Fibroblast of skin of scalp (primary cell): ENCODE data around the gene SC5D.

ENCODE experiments used
- DNase-seq: peaks from one replicate; pipeline ENCODE4 v3.0.0-alpha.2; 2013

Gene SC5D

DNA sequence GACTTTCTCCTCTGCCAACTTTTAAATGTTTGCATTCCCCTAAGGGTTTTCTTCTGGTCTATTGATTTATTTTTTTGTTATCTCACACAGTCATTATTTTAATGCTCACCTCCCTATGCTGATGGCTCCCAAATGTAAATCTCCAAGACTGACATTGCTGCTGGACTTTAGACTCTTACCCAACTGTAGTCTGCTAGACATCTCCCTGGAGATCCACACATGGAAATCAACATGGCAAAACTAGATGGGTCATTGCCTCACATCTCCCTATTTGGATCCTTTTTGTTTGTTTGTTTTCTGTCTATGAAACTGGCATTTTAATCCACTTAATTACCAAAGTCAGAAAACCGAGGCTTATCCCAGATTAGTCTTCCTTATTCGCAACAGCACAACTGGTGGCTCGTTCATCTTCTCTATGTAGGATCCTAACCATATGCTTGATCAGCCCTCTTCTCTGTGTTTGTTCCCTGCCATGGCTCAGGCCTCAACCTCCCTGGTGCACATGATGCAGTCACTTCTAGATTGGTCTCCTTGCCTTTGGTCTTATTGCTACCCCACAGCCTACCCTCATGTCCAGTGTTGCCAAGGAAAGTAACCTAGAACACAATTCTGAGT, 37.3 kb downstream of the SC5D start:
- no peak for DNase-seq

DNA sequence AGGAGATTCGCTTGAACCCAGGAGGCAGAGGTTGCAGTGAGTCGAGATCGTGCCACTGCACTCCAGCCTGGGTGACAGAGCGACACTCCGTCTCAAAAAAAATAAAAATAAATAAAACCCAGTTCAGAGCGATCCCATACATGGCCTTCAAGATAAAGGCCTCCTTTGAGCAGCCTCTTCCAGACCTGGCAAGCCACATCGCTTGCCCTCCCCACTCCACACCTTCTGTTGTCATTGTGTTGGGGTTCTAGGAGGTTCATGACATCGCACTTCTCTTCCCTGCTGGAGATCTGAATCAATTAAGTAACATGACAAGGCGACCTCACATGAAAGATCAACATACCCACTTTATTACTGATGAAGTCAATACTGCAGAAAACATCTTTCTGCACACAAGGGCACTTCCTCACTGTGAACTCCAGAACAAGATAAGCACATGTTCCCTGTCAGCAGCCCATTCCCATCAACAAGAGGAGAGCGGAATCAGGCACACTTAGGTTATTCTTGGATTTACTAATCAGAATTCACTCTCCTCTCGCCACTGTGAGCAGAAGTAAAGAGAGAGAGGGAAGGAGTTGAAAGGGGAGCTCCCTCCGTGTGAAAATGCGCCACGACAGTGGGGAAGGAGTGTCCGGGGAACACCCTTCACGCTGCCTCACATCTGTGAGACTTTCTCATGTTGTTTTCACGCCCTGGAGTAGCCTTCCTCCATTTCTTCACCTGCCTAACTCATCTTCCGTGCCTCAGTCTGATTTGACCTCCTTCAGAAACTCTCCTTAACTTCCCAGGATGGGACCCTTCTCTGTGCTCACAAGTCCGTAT, 38.3 kb downstream of the SC5D start:
- DNase-seq: no peak

DNA sequence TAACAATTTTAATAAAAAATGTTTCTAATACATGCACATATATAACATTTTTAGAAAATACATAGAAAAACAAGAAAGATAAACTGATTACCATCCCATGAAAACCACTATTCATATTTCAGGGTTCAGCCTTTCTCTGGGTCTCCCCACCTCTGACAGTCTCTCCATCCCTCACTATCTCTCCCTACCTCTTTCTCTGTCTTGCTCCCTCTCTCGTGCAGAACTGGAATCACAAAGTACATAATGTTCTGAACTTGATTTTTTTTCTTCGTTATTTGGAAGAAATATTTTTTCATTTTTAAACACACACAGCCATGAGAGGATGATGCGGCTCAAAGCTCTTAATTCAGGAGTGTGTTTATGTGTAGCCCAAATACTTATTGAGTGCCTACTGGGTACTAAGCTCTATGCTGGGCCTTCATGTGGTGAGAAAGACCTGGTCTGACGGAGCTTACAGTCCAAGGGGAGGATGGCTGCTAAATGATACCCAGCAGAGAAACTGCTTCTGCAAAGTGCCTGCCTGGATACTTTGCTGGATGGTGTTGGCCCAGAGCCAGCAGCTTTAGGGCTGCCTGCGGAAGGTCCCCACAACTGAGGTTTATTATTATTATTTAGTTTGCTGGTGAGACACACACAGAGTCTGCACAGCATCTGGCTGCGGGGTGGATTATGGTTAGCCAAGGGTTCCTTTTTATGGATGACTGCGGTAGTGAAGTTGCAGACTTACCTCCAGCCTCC, 42.6 kb downstream of the SC5D start:
- DNase-seq: no peak

DNA sequence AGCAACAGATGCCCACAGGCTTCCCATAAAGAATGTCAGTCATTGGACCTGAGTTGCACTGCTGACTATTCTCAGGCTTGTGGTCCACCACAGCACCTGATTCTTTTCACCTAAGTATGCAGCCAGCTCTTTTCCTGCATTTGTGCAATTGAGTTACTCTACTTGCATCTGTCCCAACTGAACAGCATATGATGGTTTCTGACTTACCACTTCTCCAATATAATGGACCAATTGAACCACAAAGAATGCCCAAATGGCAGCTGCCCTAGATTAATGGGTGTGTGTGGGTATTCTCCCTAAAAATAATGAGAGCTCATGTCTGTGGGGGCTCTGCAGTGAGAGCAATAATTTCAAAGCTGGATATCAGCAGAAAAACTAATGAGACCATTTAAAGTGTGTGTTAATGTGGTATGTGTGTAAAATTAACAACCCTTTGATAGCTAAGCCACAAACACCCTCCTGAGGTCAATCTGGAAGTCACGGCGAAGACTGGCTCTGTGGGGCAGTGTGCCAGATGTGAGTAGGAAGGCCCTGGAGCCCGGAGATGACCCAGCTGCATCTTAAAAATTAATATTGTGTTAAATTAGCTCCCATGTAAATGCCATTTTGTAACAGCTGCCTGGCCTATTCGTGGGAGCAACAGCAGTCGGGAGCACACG, 43.8 kb downstream of the SC5D start:
- no peak for DNase-seq

DNA sequence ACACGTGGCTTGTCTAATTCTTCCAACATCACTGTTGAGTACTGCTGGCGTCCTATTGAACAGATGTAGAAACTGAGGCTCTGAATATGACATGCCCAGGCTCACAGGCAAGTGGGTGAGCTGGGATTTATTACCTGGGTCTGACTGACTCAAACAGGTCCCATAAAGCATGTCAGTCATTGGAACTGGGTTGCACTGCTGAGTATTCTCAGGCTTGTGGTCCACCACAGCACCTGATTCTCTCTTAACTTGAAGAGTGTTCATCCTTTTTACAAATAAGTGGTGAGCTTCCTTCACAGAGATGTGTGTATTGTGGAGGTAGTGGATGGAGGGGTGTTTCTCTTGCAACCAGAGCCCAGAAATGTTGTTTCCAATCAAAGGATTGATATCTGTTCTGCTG, 44.5 kb downstream of the SC5D start:
- DNase-seq: no peak

DNA sequence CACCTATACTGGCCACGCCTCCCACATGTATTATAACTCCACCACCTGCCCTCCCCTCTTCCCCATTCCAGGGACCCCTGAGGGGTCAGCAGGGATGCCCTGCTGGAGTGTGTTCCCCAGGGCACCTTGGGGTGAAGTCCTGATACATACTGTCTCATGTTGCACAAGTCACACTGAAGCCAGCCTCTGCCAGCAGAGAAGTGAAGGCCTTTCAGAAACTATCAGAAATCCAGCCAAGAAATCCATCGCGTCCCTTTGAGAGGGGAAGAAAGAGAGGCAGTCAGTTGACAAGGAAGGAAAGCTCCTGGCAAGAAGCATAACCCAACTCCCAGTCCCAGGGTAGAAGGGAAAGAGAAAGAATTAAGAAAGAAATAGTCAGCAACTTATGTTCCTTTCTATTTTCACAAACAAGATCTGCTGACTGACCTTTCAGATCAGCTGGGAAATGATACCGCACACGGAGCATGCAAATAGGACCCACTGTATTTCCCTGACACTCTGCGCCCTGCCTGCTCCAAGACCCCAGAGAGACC, 45.2 kb downstream of the SC5D start:
- no peak for DNase-seq

DNA sequence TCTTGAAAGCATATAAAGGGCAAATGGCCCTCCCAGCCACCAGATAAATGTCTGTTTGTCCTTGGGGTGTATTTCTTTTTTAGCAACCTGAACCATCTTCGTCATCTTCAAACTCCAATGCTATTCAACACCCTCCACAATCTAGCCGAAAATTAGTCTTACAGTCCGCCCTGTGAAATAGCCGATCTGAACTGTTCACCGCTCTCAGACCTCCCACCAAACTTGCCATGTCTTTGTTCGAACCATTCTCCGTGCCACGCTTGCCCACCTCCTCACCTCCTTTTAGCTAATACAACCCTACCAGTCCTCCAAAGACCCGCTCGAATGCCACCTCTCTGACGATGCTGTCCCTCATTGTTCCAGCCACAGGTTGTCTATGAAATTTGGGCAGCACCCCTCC, 46.0 kb downstream of the SC5D start:
- DNase-seq: no peak

DNA sequence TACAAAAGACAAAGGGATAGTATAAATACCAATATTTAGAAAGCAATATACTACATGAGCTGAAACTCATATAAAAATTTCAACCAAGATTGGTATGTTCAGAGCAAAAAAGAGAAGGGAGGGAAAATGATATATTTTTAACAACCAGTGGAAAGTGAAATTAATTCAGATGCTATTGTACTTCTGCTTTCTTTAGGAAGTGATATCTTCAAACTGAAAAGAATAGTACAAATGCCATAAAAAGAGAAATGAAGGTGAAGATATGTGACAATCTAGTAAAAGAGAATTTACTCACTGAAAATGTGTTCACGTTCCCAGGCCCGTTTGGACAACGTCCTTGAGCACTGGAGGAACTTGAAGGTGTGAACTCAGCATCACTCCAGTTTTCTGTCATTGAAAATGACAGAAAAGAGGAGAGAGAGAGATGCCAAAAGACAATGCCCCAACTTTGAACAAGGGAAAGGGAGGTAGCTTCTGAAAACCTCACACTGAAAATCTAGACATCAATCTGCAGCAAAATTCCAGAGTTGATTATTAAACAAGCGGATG, 47.5 kb downstream of the SC5D start:
- no peak for DNase-seq

DNA sequence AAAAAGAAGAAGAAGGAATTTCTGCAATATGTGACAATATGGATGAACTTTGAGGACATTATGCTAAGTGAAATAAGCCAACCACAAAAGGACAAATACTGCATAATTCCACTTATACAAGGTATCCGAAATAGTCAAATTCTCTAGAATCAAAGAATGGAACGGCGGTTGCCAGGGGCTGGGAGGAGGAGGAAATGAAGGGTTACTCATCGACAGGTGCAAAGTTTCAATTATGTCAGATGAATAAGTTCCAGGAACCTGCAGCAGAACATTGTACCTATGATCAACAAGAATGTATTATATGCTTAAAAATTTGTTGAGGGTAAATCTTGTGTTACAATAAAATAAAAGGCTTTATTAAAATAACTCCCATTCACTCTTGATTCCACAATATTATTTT, 49.0 kb downstream of the SC5D start:
- no peak for DNase-seq

DNA sequence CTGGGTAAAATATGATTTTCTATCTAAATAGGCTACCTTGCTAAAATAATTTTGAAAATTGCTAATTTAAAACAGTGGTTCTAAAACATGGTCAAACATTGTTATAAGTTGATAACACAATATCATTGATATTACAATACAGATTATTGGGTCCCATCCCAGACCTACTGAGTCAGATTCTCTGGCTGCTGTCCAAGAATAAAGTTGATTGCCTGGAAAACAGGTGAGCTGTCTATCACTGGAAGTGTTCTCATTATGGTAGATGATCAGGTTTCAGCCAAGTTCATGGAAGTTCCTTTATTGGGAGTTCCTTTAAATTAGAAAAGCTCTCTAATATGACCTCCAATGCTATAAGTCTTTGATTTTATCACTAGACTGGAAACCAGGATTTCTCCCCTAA, 52.3 kb downstream of the SC5D start:
- no peak for DNase-seq

DNA sequence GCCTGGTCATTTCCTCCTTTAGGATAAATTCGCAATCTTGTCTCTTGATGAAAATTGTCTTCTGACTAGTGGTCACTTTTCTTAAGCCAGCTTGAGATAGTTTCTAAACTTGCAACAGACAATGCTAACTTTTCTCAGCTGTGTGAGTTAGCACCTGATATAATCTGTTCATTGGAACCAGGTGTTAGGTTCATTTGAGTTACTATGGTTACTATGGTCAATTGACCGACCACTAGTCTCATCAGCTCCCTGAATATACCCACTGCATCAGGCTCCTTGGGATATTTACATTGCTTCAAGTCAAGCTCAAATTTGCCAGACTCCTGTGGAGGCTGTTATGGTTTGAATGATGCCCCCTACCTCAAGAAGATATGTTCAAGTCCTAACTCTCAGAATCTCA, 54.5 kb downstream of the SC5D start:
- no peak for DNase-seq

DNA sequence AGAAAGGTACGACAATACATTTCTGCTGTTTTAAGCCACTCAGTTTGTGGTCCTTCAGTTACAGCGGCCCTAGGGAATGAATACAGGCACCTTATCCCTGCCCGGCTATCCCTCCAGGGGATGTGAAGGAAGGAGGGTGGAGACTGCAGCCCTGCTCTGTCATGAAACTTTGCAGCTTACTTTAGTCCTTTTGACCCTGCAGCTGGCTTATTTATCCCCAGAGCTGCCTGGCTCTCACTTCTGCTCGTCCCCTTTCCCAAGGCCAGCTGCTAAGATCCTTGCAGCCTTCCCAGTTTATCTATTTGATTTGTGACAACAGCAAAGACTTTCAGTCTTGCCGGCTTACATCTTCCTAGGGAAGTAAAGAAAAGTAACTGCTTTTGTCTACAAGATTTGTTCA, 55.2 kb downstream of the SC5D start:
- no peak for DNase-seq

DNA sequence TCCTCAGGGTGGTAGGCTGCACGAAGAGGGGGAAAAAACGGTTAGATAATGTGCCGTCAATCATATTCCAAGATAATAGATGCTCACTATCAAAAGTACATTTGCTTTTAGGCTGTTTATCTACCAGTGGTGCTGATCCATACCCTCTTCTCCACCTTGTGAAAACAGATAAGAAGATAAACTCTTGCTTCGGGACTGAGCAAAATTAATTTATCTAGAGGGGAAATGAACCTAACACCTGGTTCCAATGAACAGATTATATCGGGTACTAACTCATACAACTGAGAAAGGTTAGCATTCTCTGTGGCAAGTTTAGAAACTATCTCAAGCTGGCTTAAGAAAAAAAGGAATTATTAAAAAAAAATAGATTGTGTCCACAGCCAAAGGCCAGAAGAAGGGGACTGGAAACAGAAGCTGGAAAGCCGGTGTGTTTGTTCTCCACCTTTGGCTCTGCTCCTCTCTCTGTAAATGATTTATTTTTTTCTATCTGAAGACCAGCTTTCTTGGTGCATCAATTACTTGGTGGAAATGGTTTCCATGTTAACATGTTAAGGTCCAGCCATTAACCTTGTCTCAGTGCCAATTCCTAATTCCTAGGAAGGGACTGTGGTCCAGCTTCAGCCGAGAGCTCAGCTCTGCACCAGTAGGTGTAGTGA, 55.8 kb downstream of the SC5D start:
- DNase-seq: no peak

DNA sequence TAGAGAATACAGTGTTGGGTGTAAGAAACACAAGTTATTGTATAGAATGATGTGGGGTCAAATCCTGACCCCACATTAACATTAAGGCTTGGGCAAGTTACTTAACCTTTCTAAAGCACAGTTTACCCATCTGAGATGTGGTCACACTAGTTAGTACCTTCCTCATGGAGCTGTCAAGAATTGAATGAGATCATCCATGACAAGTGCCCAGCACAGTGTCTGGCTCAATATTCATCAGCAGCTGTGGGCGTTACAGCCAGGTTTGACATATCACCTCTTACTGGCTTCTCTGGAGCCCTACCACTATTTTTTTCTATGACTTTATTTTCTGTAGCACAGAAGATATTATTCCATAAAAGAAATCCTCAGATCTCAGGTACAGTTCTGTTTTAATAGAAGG, 57.2 kb downstream of the SC5D start:
- DNase-seq: no peak

DNA sequence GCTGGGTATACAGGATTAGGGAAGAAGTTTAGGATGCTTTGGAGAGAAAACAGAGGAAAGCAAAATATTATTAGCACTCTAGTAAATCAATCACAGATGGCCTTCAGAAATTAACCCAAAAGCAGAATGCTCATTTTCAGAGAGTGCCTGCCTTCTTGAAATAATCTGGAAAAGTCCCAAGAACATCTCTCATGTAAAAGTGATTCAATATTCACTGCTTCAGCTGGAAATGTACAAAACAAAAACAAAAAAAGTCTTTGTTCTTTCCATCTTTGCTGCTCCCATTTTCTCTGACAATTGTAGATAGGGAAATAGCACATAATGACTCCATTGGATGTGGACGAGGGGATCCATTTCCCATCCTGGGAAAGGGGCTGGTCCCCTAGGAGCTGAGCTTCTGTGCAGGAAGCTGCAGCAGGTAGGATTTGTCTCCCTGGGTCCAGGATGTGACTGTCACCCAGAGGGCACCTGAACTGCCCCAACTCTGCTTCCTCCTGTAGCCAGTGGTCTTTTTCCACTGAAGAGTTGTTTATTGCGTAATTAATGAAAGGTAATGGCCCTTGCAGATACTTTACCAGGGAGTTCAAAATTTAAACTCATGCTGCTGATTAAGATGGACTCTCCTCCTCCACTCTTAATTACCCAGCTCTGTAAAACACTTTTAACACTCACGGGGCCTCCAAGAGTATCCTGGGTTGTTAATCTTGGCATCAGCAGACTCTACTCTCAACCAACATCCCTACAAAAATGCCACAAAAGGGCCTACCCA, 57.9 kb downstream of the SC5D start:
- DNase-seq: no peak

DNA sequence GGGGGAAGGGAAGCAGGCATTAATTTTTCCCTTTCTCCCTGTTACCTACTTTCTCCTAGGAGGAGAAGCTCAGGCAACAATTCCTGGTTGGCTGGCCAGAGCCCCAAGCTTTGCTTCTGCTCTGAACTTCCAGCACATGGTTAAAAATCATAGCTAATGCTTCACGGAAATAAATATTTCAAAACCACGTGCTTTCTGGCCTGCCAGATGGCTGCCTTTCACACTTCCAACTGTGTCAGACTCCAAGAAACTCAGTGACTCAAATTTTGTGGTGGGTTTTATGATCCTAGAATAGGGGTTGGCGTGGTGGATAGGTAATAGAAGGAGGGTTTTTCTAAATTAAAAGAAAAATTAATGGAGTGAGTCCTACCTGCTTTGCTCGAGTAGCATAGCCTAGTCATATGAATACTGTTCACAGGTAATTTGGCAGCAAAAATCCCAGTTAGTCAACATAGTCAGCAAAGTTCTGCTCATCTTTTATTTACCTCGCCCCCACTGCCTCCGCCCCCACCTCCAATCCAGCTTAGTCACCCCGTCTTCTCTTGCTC, 58.6 kb downstream of the SC5D start:
- no peak for DNase-seq

DNA sequence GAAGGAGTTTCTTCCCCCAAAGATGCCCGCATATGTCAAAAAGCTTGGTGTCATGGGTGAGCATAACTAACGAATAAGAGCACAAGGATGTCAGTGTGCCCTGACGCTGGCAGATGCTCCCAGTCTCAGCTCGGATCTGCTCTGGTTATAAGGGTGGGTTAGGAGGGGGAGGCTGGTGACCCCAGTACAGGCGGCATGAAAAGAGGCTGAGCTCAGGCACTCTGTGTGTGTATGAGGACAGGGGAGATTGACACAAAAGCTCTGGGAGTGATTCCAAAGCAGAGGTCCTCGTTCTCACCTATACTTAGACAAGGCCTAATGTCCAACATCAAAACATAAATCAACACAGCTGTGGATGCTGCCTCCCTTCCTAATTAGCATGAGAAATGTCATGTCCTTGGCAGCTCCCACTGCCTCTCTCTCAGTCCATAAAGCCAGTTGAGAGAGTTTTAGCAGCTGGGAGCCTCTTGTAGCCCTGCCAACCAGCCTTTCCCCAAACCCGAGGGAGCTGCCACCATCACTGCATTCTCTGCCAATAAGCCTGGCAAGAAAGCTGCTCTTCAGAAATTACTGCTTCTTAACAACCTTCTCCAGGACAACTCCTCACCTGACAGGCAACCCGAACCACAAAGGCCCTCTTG, 59.8 kb downstream of the SC5D start:
- DNase-seq: no peak

DNA sequence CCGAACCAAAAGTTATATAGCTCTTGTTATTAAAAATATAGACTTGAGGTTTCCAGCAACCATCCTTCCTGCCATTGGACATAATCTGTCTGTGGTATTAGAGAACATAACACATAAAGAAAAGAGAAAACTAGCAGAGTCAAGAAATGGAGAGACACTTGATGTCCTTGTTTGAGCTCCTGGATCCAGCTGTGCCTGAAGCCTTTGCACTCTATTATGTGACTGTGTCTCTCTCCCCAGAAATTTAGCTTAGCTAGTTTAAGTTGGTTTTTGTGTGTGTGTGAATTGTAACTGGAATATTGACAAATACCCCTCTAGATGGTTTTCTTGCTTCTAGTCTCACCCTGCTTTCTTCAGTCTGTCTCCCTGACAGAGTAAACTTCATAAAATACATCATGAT, 61.6 kb downstream of the SC5D start:
- no peak for DNase-seq

DNA sequence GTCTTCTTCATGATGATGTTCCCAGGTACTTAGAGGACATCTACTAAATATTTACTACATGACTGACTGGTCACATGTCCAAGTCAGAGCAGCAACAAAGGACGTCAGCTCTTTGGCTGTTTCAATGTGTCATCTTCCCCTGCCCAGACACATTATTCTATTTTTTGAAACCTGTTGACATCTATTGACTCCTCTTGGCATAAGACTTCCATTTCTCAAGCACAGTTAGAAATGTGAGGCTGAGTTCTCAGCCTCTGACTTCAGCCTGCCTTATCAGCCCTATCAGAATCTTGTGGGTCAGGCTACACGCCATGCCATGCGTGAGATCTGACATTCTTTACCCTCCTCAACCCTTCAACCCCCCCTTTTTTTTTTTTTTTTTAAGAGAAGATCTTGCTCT, 63.8 kb downstream of the SC5D start:
- DNase-seq: no peak
